ENCODE data around the gene TBC1D30. TPM values are rescaled to one million over a fixed set of nuclear protein-coding genes. Genes with fewer than 3 reads are reported as not detected.
"Not testable (repeated sequence)": the region's sequence is repeated elsewhere in the genome, so short reads cannot be mapped to it uniquely, and the experiment has no call there.

The TBC1D30 gene
- total RNA-seq, 1 experiment from 2014 or later = not detected

DNA sequence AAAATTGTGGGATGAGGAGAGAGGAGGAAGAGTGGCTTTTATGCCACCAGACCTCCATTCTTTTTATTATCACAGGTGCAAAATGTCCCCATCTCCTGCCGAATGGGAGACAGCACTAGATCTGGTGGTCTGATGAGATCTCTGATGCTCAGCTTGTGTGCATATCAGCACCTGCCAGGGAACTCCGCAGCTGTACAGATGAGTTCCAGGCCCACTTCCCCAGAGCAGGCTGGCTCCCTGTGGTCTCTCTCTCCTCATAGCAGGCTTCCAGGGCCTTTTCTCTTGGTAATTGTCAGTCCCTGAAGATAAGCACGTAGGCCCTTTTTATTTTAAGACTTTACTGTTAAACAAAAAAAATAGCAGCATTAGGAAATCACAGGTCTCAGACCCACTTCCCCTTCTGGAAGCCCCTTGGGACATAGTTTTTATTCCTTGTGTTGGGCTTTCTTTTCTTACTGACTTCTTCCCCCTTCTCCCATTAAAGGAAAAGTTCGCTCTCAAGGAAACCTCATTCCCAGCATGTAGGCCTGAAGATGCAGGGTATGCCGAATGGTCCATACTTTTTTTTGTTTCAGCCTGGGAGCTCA, 4.5 kb upstream of the TBC1D30 start:
- no peak for DNase-seq (ENCODE audit: low read depth in 1 of 2, low spot score in 2 of 2)
- Histone ChIP-seq H3K27ac (no peak overlapping the region), H3K27me3 (replicated peaks) (peaks cover 24% of the 10 kb centered on the region), H3K4me1 (replicated peaks) (peaks cover 8% of the 10 kb centered on the region), H3K4me3 (no peak overlapping the region), H3K36me3 (no peaks in the 10 kb centered on the region), H3K9me3 (replicated peaks) (no peaks in the 10 kb centered on the region)

DNA sequence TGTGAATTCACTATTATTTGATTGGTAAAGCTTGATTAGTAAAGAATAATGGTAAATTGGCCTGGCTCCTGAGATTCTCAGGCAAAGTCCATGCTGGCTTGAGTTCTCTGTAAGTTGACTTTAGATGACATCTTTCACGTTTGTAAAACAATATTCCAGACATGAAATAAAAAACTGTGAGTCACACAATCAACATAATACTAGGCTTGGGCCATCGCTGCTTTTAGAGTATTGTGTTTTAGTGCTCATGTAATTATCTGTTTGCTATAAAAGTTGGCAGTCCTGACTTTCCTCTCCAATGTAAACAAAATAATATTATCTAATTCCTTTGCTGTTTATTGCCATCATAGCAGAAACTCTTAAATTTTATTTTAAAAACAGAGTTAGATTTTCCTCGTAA, 3.9 kb upstream of the TBC1D30 start:
- no peak for DNase-seq (ENCODE audit: low read depth in 1 of 2, low spot score in 2 of 2)
- Histone ChIP-seq H3K27me3 (replicated peaks) (peaks cover 31% of the 10 kb centered on the region), H3K4me1 (replicated peaks) (peaks cover 9% of the 10 kb centered on the region), H3K27ac (no peak overlapping the region), H3K4me3 (no peak overlapping the region), H3K36me3 (no peaks in the 10 kb centered on the region), H3K9me3 (replicated peaks) (no peaks in the 10 kb centered on the region)

DNA sequence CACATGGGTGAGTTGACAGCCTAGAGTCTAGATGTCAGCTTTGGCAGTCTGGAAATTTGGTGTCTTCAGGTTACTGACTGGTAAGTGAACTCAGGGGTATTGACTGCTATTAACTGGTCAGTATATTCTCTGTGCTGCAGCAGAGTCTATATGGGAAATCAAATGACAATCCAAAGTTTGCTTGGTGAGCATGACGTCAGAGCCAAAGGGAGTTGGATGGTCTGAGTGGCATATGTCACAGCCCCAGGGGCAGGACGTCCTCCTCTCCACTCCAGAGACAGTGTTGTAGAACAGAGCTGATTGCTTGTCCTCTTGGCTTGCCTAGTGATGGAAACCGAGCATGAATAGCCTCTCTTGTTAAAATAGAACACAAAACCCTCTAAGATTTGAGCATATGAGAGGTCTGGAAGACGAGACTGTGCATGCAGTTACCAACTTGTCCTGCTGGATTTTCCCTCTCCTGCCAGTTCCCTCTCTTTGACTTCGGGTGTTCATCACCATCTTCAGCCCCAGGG, 3.3 kb upstream of the TBC1D30 start:
- no peak for DNase-seq (ENCODE audit: low read depth in 1 of 2, low spot score in 2 of 2)
- H3K27me3 ChIP-seq (replicated peaks) = peaks cover 36% of the 10 kb centered on the region

GRCh38 chr12:64824130-64824499, 332 bp upstream of the TBC1D30 start:
- H3K36me3 ChIP-seq = no peaks in the 10 kb centered on the region
- H3K4me3 ChIP-seq = peak overlapping the region; percentile 17
- DNase-seq (ENCODE audit: low read depth in 1 of 2, low spot score in 2 of 2) = no peak
- peaks cover 9% of the 10 kb centered on the region for H3K4me1 ChIP-seq (replicated peaks)
- no peaks in the 10 kb centered on the region for H3K9me3 ChIP-seq (replicated peaks)
- H3K27me3 ChIP-seq (replicated peaks) = peaks cover 59% of the 10 kb centered on the region
- H3K27ac ChIP-seq = no peak overlapping the region

More for the DNA sequence above, 3.3 kb upstream of the TBC1D30 start:
- peaks cover 9% of the 10 kb centered on the region for H3K4me1 ChIP-seq (replicated peaks)
- H3K4me3 ChIP-seq = no peak overlapping the region
- H3K9me3 ChIP-seq (replicated peaks) = no peaks in the 10 kb centered on the region
- H3K27ac ChIP-seq = no peak overlapping the region
- no peaks in the 10 kb centered on the region for H3K36me3 ChIP-seq

GRCh38 chr12:64825143-64826021, 935 bp downstream of the TBC1D30 start:
- Histone ChIP-seq H3K9me3 (replicated peaks) (no peaks in the 10 kb centered on the region), H3K27ac (no peak overlapping the region), H3K27me3 (replicated peaks) (peaks cover 70% of the 10 kb centered on the region), H3K4me1 (replicated peaks) (peaks cover 9% of the 10 kb centered on the region), H3K4me3 (no peak overlapping the region), H3K36me3 (no peaks in the 10 kb centered on the region)
- no peak for DNase-seq (ENCODE audit: low read depth in 1 of 2, low spot score in 2 of 2)

DNA sequence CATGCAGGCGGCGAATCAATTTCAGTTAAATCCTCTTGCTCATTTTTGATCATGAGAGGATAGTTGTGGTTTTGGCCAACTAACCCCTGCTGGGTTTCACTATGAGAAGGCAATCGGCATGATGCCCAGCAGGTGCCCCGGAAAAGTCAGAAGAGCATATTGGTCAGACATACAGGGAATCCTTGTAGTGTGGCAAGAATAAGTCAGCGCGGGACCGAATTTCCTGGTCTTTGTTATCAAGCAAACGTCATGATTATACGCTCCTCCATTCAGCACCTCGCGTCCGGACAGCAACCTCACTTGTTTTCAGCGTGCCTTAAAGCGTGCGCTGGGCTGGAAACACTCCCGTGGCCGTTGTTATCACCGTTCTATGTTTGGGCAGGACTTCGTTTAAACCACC, 1.8 kb downstream of the TBC1D30 start:
- no peak for DNase-seq (ENCODE audit: low read depth in 1 of 2, low spot score in 2 of 2)
- Histone ChIP-seq H3K27me3 (replicated peaks) (peaks cover 73% of the 10 kb centered on the region), H3K27ac (no peak overlapping the region)

GRCh38 chr12:64828713-64829112, 4.3 kb downstream of the TBC1D30 start:
- Histone ChIP-seq H3K4me3 (no peak overlapping the region), H3K36me3 (no peaks in the 10 kb centered on the region), H3K27ac (no peak overlapping the region), H3K9me3 (replicated peaks) (no peaks in the 10 kb centered on the region), H3K4me1 (replicated peaks) (peaks cover 9% of the 10 kb centered on the region), H3K27me3 (replicated peaks) (peaks cover 61% of the 10 kb centered on the region)
- DNase-seq (ENCODE audit: low read depth in 1 of 2, low spot score in 2 of 2) = no peak

More for the DNA sequence above, 1.8 kb downstream of the TBC1D30 start:
- no peaks in the 10 kb centered on the region for H3K36me3 ChIP-seq
- H3K4me3 ChIP-seq = no peak overlapping the region
- H3K9me3 ChIP-seq (replicated peaks) = no peaks in the 10 kb centered on the region
- peaks cover 9% of the 10 kb centered on the region for H3K4me1 ChIP-seq (replicated peaks)

- Histone ChIP-seq H3K27me3 (replicated peaks) (peaks cover 40% of the 10 kb centered on the region), H3K4me1 (replicated peaks) (no peaks in the 10 kb centered on the region), H3K9me3 (replicated peaks) (no peaks in the 10 kb centered on the region), H3K36me3 (no peaks in the 10 kb centered on the region), H3K4me3 (no peak overlapping the region), H3K27ac (no peak overlapping the region)
- DNase-seq (ENCODE audit: low read depth in 1 of 2, low spot score in 2 of 2) = no peak
Observed at GRCh38 chr12:64833928-64834327, 9.5 kb downstream of the TBC1D30 start.

DNA sequence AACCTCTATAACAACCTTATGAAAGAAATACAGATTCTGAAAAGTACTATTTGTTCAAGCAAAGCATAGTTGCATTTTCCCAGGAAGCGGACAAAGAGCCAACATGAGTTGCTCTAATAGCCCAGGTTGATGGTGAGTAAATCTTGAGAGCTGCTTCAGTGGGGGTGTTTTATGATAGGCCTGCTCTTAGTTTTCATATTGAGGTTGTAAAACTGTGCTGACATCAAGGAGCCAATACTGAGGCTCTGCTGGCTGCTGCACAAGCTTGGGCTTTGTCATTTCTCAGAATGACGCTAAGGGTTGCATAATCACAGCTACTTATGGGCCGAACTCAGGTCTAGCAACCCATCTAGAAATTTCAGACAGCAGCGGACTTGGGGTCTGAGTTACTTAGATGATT, 11.5 kb downstream of the TBC1D30 start:
- no peak overlapping the region for H3K27ac ChIP-seq
- peaks cover 32% of the 10 kb centered on the region for H3K27me3 ChIP-seq (replicated peaks)
- no peaks in the 10 kb centered on the region for H3K4me1 ChIP-seq (replicated peaks)
- H3K9me3 ChIP-seq (replicated peaks) = no peaks in the 10 kb centered on the region
- DNase-seq (ENCODE audit: low read depth in 1 of 2, low spot score in 2 of 2) = no peak
- no peak overlapping the region for H3K4me3 ChIP-seq
- H3K36me3 ChIP-seq = no peaks in the 10 kb centered on the region

DNA sequence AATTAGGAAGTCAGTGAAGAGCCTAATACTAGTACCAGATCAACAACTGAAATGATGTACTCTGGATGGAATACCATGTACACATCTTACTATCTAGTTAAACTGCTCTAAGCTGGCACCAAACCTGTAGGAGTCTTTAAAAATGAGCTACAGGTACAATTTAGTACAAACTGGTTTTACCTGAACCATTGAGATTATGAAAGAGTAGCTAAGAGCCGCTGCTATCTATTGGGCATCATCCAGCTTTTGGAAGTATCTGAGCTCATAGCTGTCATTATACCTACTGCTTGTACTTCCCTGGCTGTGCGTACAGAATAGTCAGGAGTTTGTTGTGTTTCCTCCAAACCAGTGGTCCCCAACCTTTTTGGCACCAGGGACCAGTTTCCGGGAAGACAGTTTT, 12.4 kb downstream of the TBC1D30 start:
- Histone ChIP-seq H3K36me3 (no peaks in the 10 kb centered on the region), H3K4me3 (no peak overlapping the region), H3K27ac (no peak overlapping the region)

GRCh38 chr12:64837427-64837826, 13.0 kb downstream of the TBC1D30 start:
- H3K27me3 ChIP-seq (replicated peaks) = peaks cover 32% of the 10 kb centered on the region
- H3K27ac ChIP-seq = no peak overlapping the region
- H3K4me3 ChIP-seq = no peak overlapping the region
- DNase-seq (ENCODE audit: low read depth in 1 of 2, low spot score in 2 of 2) = no peak
- no peaks in the 10 kb centered on the region for H3K4me1 ChIP-seq (replicated peaks)
- no peaks in the 10 kb centered on the region for H3K36me3 ChIP-seq
- no peaks in the 10 kb centered on the region for H3K9me3 ChIP-seq (replicated peaks)

More for the DNA sequence above, 12.4 kb downstream of the TBC1D30 start:
- Histone ChIP-seq H3K9me3 (replicated peaks) (no peaks in the 10 kb centered on the region), H3K27me3 (replicated peaks) (peaks cover 32% of the 10 kb centered on the region), H3K4me1 (replicated peaks) (no peaks in the 10 kb centered on the region)
- no peak for DNase-seq (ENCODE audit: low read depth in 1 of 2, low spot score in 2 of 2)

- H3K9me3 ChIP-seq (replicated peaks) = no peaks in the 10 kb centered on the region
- H3K27me3 ChIP-seq (replicated peaks) = peaks cover 32% of the 10 kb centered on the region
- H3K27ac ChIP-seq = no peak overlapping the region
- H3K36me3 ChIP-seq = no peaks in the 10 kb centered on the region
- no peak for DNase-seq (ENCODE audit: low read depth in 1 of 2, low spot score in 2 of 2)
- no peak overlapping the region for H3K4me3 ChIP-seq
- no peaks in the 10 kb centered on the region for H3K4me1 ChIP-seq (replicated peaks)
Observed at GRCh38 chr12:64840119-64840518, 15.7 kb downstream of the TBC1D30 start.

- Histone ChIP-seq H3K4me3 (no peak overlapping the region), H3K36me3 (no peaks in the 10 kb centered on the region), H3K27ac (no peak overlapping the region), H3K27me3 (replicated peaks) (peaks cover 25% of the 10 kb centered on the region), H3K4me1 (replicated peaks) (no peaks in the 10 kb centered on the region), H3K9me3 (replicated peaks) (no peaks in the 10 kb centered on the region)
- no peak for DNase-seq (ENCODE audit: low read depth in 1 of 2, low spot score in 2 of 2)
Observed at GRCh38 chr12:64840949-64841717, 16.7 kb downstream of the TBC1D30 start.

GRCh38 chr12:64848409-64848808, 24.0 kb downstream of the TBC1D30 start:
- not testable (repeated sequence) for DNase-seq (ENCODE audit: low read depth in 1 of 2, low spot score in 2 of 2); H3K4me1 ChIP-seq (replicated peaks)

More at GRCh38 chr12:64848409-64848808, 24.0 kb downstream of the TBC1D30 start:
- H3K27ac ChIP-seq; H3K4me3 ChIP-seq; H3K9me3 ChIP-seq (replicated peaks); H3K27me3 ChIP-seq (replicated peaks); H3K36me3 ChIP-seq: not testable (repeated sequence)
